GM21825 (cell line): Measurements from ENCODE around the gene SLC22A31.

ENCODE experiments used
- ATAC-seq: cut with Tn5 transposase; IDR thresholded peaks from one replicate; pipeline ENCODE4 v1.9.1; 2021; ENCODE audit warnings: mild to moderate bottlenecking, moderate library complexity; ENCODE audit not compliant: unreplicated experiment

Gene SLC22A31

GRCh38 chr16:89150981-89151380 lies 49.4 kb downstream of the SLC22A31 start:
- ATAC-seq: no peak

DNA sequence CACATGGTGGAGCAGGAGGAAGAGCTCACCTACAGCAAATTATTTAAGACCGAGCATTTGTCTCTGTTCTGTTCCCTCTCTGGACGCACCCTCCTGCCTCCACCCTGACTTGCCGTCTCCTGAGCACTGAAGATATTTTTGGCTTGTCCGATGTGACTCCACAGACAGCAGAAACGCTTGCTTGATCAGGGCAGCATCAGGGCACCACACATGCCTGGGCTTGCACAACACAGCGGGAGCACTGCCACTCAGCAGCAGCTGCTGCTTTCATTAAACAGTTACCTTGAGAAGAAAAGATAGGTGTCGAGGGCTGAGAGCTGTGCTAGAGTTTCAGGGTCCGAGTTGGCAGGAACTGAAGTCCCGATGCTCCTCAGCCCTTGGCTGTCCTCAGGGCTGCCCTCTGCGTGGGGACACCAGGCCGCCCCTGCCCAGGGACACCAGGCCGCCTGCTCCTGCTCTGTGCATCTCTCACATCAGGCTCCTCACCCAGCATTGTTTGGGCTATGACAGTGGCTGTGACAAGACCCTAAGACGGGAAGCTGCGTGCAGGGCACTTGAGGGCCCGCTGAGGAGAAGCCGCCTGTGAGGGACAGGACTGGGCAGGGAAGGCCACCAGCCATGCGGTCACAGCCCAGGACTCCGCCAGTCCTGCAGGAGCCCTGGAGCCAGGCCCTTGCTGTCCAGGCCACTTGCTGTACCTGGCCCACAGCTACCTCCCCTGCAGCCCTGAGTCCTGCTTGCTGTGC lies 50.1 kb downstream of the SLC22A31 start:
- ATAC-seq: no peak

GRCh38 chr16:89149386-89149785 lies 51.0 kb downstream of the SLC22A31 start:
- ATAC-seq: no peak

GRCh38 chr16:89147085-89147817 lies 53.1 kb downstream of the SLC22A31 start:
- no peak for ATAC-seq

- ATAC-seq: no peak
Measured at GRCh38 chr16:89146211-89147005, 53.9 kb downstream of the SLC22A31 start.
